Activated T-helper 9 cell treated with anti-CD3 and anti-CD28 coated beads, Interleukin-2, amount 50 U/mL, for 16 hours (primary cell): ENCODE data around the gene GRK7.

Experiments
- DNase-seq: peaks from one replicate; pipeline ENCODE4 v3.0.0-alpha.2; 2020; ENCODE audit warnings: low read depth

GRK7 gene, protein sequence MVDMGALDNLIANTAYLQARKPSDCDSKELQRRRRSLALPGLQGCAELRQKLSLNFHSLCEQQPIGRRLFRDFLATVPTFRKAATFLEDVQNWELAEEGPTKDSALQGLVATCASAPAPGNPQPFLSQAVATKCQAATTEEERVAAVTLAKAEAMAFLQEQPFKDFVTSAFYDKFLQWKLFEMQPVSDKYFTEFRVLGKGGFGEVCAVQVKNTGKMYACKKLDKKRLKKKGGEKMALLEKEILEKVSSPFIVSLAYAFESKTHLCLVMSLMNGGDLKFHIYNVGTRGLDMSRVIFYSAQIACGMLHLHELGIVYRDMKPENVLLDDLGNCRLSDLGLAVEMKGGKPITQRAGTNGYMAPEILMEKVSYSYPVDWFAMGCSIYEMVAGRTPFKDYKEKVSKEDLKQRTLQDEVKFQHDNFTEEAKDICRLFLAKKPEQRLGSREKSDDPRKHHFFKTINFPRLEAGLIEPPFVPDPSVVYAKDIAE (N-terminal part only)

DNA sequence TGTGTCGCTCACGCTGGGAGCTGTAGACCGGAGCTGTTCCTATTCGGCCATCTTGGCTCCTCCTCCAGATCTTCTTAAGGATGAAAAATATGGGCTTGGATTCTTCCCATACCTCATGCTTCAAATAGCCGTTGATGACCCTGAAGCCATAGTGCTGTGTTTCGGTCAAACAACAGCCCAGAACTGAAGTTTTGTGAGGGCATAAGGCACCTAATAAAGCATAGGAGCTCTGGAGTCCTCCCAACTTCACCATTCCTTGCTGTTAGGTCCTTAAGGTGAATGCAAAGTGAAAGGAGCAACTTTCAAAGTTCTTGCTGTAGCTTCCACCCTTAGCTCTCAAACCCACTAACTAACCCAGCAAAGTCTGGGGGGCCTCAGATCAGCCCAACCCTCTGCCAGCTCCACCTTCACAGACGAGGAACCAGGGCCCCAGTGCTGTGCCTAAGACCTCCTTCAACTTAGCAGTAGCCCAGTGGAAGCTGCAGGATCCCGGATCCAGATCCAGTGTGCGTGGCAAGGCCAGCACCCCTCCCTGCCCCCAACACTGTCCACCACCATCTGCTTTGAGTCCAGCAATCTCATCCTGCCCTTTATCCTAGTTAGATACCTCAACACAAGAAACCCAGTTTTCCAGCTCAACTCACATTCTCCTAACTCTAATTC lies at the start of gene GRK7:
TSS of gene GRK7 (plus strand) at position 321 of the 663 bp plus-strand sequence. CDS start 14,877 bp downstream, outside the sequence.
- DNase-seq = no peak

DNA sequence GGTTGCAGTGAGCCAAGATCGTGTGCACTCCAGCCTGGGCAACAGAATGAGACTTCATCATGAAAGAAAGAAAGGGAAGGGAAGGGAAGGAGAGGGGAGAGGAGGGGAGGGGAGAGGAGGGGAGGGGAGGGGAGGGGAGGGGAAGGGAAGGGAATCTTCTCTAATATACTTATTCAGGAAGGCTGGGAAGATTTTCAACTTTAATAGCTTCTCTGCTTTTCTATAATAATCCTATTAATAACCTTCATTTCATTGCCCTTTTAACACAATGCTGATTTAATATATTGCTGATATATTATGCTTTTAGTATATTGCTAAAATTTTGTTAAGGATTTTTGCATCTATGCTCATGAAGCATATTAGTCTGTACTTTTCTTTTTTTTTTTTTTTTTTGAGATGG lies 48.5 kb upstream of the GRK7 start:
- DNase-seq = no peak

DNA sequence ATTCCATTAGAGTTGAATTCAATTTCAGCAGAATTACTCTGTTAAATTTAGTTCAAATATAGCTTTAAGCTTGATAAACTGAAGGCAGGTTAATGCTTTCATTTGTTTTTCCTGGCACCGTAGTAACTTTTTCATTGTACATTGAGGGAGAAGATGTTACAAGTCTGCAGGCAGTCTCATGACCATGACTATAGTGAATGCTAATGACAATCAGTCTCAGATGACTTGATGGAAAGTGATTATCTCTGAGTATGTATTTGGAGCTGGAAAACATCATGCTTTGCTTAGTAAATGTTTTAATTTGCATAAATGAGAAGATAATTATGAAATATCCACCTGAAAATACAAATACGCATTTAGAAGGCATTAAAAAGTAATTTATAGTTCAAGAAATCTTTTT lies 41.1 kb upstream of the GRK7 start:
- no peak for DNase-seq

DNA sequence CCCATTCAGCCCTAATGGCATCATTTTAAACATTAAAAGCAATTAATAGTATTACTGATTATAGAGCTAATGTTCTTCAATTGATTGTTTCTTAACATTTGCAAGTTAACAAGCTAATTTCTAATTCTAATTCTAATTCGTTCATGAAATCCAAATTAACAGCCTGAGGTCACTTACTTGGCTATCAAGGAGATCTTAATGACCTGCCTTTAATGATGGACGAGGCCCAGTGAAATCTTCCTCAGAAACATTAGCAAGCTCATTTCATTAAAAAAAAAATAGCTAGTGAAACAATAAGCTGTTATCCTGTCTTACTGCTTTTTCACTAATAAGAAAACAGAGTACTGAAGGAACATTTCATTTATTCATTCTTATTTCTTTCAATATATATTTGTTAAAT lies 40.6 kb upstream of the GRK7 start:
- no peak for DNase-seq

DNA sequence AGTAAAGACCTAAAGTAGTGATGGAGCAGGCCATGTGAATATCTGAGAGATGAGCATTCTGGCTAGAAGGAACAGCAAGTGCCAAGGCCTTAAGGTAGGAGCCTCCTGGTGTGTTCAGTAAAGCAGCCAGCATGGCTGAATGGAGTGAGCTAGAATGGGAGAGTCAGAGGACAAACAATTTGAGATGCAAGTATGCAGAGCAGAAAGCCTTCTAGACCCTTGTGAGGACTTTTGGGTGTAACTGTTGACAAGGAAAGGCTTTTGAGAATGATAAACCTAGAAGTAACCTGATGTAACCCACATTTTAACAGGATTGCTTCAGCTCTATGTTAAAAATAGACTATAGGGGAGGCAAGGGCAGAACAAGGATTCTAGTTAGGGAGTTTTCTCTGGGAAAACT lies 40.0 kb upstream of the GRK7 start:
- no peak for DNase-seq

DNA sequence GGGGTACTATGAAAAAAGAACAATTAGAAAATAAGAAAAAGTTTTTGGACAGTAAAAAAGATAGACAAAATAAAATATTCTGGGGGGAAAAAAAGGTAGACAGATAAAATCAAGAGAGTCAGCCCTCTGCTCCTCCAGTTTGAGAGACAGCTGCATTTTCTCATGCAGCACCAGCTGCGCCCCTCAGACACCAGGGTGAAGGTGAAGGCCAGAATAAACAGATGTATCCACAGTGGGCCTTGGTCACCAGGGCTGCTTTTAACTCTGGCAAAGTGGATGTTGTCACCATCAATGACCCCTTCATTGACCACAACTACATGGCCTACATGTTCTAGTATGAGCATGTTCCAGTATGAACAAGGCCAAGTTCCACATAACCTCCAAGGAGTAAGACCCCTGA lies 39.0 kb upstream of the GRK7 start:
- no peak for DNase-seq

DNA sequence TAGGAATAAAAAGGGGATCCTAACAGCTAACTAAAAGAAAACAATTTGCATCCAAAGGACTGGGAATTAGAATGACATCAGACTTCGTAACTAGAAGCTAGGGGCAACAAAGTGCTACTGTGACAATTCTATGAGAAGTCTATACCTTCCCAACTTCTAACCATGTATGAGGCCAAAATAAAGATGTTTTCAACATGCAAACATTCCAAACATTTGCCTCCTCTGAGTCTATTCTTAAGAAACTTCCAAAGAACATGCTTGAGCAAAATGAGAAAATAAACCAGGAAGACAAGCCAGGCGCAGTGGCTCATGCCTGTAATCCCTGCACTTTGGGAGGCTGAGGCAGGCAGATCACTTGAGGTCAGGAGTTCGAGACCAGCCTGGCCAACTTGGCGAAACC lies 38.2 kb upstream of the GRK7 start:
- DNase-seq = no peak

DNA sequence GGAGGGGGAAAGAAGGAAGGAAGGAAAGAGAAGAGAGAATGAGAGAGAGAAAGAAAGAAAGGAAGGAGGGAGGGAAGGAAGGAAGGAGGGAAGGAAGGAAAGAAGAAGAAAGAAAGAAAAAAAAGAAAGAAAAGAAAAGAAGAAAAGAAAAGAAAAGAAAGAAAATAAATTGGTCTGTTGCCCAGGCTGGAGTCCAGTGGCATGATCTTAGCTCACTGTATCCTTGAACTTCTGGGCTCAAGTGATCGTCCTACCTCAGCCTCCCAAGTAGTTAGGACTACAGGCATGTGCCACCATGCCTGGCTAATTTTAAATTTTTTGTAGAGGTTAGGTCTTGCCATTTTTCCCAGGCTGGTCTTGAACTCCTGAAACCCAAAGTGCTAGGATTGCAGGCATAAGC lies 36.7 kb upstream of the GRK7 start:
- DNase-seq = no peak

DNA sequence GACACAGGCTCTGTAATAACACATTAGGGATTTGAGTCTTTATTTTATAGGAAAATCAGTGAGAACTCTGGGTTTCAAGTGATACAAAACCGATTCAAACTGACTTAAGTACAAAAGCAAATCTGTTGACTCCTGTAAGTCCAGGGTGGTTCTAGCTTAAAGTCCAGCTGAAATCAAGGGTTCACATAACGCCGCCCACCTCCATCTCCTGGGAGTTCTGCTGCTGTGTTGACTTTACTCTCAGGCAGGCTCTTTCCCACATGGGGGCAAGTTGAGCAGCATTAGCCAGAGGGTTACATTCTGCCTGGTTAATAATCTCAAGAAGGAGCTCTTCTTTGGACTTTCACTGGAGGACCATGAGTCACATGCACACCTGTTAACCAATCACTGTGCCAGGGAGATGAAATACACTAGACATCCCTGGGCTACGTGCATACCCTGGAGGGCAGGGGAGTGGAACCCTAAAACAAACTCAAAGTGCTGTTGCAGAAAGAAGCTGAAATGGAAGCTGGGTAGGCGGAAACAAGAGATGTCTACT lies 34.8 kb upstream of the GRK7 start:
- no peak for DNase-seq

DNA sequence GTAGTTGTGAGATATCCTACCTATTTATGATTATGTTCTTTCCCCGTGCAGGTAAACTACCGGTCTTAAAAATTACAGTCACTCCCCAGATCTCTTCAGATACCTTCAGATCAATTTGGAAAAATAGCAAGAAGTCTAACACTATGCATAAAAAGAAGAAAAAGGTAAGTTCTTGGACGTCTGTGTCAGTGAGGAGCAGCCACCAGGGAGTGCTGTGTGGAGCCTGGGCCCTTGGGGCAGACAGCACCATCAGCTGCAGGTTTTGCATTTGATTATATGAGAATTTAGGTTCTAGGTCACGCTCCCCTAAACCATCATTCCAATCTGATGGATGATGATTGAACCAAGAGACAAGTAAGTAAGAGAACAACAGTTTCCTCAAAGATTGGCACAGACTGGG lies 34.0 kb upstream of the GRK7 start:
- no peak for DNase-seq

DNA sequence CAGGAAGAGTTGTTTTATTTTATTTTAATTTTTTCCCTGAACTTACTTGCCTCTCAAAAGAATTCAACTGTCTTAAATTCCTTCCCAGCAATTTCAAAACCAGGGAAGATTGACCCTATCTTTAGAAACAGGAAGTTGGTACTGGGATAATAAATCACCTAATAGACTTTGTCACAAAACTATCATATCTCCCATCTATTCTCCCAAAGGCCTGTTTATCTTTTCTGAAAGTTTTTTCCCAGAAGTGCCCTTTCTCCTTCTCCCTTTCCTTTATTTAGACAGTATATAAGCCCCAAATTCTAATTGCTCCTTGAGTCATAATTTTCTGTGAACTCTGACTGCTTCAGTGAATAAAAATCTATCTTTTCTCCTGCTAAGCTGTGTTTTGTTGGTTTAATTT lies 28.0 kb upstream of the GRK7 start:
- no peak for DNase-seq

DNA sequence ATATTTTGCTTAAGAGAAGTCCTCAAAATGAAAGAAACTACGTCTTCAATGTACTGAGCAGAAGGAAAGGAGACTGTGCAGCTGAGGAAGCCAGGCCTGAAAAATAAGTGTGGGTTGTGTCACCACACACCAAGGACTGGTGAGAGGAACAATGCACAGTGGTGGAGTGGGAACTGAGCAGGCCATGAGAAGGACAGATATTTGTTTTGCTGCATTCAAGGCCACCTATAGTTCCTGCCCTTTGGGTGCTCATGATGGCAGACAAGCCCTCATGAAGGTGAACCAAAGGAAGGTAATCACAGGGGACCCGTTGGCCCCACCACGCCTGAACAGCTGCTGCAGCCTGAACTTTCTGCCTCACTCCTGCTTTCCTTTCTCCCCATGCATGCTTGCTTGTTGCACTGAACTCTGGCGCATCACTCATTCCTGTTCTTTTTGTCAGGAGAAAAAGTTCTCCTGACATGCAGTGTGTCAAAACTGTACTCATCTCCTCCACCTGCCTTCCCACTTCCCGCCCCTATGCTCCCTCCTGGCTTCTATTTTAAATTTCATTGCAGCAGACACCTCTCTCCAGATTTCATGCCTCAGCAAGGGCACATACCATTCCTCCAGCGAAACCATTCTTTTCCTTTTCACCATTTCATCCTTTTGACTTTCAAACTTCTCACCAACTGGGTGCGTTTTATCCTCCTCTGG lies 27.3 kb upstream of the GRK7 start:
- DNase-seq = no peak

DNA sequence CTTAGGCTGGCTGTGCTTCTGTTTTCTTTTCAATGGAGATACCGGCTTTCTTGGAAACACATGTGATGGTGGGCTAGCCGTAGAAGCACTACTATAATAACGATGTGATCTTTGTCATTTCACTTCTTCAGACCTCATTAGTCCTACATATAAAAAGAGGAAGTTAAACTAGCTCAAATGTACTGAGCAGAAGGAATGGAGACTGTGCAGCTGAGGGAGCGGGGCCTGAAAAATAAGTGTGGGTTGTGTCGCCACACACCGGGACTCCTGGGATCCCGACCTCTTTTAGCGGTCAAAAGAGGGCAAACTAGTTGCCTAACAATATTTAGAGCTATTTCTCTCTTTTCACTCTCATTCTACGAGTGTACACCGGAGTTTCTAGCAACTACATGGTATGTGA lies 26.1 kb upstream of the GRK7 start:
- no peak for DNase-seq

DNA sequence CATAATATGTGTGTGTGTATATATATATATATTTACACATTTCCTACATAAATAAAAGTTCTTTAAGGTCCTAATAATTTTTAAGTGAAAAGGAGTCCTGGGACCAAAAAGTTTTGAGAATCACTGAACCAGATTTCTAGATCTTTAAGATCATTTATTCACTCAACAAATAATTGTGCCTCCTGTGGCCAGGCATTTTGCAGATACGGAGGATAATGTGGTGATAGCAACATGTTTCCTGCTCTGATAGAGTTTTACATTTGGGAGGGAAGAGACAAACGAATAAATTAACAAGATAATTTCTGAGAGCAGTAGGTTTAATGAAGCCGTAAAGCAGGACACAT lies 25.6 kb upstream of the GRK7 start:
- DNase-seq = no peak

DNA sequence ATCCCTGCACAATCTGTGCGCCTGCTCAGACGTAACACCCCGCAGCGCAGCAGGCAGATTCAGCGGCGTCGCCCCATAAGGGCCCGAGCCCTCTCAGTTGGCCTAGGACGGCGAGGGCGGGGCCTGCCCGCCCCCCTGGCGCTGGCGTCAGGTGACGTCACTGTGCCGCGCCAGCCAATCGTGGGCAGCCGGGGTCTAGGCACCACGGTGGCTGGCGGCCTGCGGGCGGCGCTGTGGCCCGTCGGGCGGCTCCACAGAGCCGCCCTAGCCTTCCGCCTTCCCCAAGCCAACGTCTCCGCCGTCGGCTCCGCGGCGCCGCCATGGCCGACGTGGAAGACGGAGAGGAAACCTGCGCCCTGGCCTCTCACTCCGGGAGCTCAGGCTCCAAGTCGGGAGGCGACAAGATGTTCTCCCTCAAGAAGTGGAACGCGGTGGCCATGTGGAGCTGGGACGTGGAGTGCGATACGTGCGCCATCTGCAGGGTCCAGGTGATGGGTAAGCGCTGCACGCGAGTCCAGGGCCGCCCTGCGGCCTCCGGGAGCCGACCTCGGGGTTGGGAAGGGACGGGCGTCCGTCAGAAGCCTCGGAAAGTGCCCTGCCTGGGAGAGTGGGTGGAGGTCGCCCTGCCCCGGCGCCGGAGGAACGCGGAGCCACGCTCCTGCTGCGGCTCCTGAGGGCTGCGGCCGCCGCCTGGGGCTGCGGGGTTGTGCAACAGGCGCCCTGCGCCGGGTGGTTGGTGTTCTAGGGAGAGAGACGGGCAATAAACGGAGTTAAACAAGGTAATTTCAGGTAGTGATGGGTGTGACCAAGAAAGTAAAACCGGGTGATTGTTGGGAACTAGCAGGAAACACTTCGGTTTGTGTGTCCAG lies 25.0 kb upstream of the GRK7 start, which contains the start of gene RNF7:
TSS of gene RNF7 (plus strand) at position 277 of the 869 bp plus-strand sequence. CDS start at position 321, 44 bp downstream.
- peak; percentile 97 for DNase-seq

DNA sequence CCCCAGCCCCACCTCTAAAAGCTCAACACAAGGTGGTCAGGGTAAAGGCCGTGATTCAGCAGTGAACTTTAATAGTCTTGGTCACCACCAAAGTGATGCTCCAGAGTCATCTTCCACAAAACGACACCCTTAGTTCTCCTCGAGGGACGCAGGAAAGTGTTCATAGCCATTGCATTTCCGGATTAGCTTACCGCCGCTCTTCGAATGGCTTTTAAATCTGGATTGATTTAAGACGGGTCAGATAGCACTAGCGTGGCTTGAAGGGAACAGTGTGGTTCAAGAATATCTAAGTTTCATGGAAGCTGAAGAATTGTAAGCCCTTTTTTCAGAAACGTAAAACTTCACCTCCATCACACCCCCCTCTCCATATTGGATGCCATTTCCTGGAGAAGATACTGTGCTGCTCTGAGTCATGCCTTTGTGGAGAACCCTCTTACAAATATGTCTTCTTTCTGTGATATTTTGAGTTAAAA lies 24.3 kb upstream of the GRK7 start:
- DNase-seq = no peak

DNA sequence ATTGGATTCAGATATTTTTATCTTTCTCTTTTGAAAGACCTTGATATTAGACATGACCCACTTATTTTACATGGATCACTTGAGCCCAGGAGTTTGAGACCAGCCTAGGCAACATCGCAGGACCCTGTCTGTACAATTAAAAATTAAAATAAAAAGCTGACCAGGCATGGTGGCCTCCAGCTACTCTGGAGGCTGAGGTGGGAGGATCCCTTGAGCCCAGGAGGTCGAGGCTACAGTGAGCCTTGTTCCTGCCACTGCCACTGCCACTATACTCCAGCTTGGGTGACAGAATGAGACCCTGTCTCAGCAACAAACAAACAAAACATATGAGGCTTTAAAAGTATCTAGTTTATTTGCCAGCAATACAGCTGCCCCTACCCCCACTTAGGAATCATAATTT lies 23.5 kb upstream of the GRK7 start:
- DNase-seq = no peak

DNA sequence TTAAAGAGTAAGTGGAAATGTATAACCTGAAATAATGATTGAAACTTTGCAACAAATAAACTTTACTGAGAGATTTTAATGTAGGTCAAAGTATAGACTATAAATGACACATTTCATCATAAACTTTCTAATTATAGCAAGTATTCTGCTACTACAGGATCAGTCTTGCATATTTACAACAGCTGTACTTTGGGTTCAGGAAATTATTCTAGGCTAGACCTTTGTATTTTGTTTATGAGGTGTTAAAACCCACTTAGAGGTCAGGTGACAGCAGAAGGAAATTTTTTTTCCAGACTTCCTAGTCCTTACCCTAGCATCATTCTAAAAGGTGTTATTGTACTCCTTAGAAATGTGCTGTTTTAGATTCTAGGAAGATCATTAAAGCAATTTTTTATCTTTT lies 22.9 kb upstream of the GRK7 start:
- no peak for DNase-seq

DNA sequence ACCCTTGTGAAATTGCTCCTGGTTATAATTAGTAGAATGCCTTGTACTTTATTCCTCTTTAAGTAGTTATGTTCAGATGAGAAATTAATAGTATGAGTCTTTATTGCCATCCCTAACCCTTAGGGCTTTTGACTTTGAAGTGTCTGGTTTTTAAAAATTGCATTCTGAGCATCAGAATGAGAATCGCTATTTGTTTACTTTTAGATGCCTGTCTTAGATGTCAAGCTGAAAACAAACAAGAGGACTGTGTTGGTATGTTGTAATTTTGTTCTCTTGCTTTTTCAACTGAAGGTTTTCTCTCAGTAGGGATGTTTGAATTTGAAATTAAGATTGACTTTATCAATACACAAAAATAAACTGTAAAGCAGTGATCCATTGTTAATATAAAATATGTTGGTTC lies 19.9 kb upstream of the GRK7 start:
- no peak for DNase-seq

DNA sequence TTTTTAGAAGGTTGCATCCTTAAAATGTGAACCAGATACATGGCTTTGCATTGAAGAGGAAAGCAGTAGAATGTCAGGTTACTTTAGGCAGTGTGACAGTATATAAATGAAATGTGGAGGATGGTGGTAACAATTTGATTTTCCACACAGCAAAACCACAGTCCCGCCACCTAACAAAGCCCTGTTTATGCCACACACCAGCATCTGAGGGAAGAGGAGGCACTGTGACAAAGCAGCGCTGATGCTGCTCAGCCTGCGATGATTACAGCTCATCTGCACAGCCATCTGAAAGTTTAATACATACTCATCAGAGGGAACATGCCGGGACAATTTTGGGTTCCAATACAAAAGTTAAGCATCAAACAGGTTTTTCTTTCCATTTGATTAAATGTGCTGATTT lies 16.2 kb upstream of the GRK7 start:
- DNase-seq = no peak

DNA sequence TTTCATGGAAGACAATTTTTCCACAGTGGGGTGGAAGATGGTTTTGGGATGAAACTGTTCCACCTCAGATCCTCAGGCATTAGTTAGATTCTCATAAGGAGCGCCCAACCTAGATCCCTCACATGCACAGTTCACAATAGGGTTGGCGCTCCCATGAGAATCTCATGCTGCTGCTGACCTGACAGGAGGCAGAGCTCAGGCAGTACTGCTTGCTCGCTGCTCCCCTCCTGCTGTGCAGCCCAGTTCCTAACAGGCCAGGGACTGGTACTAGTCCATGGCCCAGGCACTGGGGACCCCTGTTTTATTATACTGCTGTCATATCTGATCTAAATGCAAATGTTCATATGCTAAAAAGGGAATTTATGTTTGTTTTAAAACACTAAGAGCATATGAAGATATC lies 9.8 kb upstream of the GRK7 start:
- no peak for DNase-seq

DNA sequence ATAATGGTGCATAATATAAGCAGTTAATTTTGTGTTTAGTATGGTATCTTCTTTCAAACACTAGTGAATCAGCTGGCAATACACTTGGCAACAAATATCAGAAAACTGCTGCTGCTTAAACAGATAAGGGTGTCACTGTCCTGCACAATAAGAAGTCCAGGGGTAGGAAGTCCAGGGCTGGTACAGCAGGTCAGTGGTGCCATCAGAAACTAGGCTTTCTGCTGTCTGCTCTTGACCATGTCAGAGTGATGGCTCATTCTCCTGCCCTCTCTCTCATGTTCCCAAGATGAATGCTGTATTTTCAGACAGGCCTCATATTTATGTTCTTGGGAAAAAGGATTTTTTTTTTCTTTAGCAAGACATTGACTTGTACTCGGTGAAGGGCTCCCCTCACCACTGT lies 9.2 kb upstream of the GRK7 start:
- DNase-seq = no peak
